HG02642 (cell line): ENCODE measurements around the gene ANKS1A.

Source experiments
- ATAC-seq: cut with Tn5 transposase; IDR thresholded peaks from one replicate; pipeline ENCODE4 v1.9.1; 2021; ENCODE audit warnings: mild to moderate bottlenecking; ENCODE audit not compliant: unreplicated experiment, poor library complexity

Gene ANKS1A

DNA sequence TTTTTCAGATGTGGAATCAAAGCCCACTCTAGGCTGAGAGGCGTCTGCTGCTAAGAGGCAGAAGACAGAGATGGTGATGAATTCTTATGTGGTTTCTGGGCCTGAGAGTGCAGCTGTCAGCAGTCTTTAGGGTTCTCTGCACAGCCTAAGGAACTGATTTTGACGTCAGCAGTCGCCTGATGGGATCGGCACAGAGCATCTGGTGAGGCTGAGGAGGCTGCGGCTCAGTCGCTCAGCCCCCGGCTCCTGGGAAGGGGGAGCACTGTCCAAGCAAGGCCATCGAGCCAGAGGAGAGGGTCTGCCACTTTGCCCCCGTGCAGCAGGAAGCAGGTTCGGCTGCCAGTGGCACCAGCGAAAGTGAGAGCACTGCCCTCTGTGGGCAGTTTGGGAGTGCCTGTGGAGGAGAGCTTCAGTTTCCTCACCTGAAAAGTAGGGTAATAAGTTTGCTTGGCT, 159.6 kb downstream of the ANKS1A start:
- no peak for ATAC-seq

GRCh38 chr6:35049156-35049735, 160.2 kb downstream of the ANKS1A start:
- ATAC-seq, result no peak

GRCh38 chr6:35049900-35050756, 161.1 kb downstream of the ANKS1A start:
- ATAC-seq, result no peak

- no peak for ATAC-seq
Measured at GRCh38 chr6:35050757-35051330, 161.8 kb downstream of the ANKS1A start.

- ATAC-seq, result no peak
Measured at GRCh38 chr6:35051396-35051795, 162.3 kb downstream of the ANKS1A start.

- ATAC-seq, result no peak
Measured at GRCh38 chr6:35051997-35052583, 163.0 kb downstream of the ANKS1A start.

DNA sequence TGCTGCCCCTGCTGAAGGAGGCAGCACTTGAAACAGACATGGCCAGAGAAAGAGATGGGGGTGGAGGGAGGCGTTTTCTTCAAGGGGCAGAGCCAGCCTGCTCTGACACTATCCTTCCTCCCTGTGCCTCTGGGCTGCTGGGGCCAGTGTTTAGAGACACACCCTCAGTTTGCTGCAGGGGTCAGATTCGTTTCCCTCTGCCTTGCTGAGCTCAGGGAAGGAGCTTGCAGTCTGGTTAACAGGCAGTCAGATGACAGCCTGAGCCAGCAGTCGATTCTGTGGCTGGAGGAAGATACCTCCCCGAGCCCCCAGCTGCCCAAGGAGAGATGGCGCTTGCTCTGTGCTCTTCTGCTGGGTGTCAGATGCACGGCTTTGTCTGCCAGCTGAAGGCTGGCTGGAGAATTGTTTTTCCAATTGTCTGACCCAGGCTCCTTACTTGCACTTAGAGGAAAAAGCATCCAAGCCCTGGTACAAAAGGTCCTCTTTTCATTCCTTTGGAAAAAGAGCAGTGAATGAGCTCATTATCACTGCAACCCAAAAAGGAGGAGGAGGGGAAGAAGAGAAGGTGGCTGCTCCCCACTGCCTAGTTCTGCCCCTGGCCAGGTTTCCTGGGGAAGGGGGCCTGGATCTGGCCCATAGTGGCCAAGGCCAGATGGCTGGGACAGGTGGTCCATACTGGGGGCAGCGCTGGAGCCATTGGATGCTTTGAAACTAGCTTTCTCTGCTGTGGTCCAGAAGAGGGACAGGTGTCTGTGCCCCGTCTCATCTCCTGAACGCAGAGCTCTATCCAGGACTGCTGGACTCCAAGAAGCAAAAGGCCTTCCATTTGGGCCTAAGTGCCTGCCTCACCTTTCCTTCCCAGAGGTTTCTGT, 163.9 kb downstream of the ANKS1A start:
- no peak for ATAC-seq

- no peak for ATAC-seq
Measured at GRCh38 chr6:35053701-35054100, 164.6 kb downstream of the ANKS1A start.

DNA sequence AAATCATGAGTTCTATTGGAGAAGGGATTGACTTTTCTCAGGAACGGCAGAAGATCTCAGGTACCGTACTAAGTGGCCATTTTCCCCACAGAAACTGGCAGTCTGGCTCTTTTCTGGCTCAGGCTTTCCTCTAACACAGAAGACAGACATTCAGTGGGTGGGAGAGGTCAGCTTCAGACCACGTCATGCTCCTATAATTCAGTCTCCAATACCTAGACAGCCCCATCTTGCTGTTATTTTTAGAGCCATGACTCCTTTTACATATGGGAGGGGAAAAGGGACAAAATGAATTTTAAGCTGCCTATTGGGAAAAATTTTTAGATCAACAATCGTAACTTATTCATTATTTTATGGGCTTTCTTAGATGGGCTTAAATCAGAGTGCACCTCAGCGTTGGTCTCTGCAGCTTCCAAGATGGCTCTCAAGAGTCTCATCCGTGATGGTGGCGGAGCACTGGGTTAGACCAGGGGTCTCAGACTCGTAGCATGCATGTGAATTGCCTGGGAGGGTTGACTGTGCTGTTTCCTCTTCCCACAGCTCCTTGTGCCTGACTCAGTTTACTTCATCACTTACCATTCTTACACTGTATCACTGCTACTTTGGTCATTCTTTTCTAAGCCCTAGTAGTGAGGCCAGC, 165.2 kb downstream of the ANKS1A start:
- ATAC-seq, result no peak

DNA sequence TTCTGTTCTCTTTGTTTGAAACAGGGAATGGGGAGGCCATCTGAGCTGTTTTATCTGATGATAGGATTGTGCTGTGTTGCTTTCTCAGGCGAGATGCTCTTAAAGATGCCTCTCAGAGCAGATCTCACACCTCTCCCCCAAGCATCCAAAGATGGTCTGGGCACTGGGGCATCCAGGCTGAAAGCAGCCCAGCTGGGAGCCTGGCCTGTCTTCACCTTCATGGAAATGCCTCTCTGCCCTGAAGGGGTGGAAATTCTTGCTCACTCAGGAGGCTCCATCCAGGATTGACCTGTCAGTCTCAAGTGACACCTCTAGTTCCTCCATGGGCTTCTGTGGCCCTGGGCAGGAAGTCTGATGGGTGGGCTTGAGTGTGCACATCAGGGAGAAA, 165.7 kb downstream of the ANKS1A start:
- no peak for ATAC-seq

GRCh38 chr6:35055891-35056290, 166.8 kb downstream of the ANKS1A start:
- ATAC-seq, result no peak

DNA sequence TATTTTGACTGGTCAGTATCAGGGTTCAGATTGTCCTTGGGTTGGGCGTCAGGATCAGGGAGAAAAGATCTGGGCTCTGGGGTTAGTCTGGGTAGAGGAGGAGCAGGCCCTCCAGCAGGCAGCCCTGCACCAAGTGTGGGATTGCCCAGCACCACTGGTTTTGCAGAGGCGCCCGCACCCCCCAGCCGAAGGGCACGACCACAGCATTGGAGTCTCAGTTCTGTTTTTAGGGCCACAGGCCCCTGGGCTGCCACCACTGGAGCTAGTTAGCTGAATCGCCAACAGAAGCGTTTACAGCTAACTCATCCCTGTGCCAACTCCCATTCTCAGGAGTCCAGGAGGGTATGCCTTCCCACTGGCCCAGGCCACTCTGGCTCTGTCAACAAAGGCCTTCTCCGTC, 167.9 kb downstream of the ANKS1A start:
- no peak for ATAC-seq

DNA sequence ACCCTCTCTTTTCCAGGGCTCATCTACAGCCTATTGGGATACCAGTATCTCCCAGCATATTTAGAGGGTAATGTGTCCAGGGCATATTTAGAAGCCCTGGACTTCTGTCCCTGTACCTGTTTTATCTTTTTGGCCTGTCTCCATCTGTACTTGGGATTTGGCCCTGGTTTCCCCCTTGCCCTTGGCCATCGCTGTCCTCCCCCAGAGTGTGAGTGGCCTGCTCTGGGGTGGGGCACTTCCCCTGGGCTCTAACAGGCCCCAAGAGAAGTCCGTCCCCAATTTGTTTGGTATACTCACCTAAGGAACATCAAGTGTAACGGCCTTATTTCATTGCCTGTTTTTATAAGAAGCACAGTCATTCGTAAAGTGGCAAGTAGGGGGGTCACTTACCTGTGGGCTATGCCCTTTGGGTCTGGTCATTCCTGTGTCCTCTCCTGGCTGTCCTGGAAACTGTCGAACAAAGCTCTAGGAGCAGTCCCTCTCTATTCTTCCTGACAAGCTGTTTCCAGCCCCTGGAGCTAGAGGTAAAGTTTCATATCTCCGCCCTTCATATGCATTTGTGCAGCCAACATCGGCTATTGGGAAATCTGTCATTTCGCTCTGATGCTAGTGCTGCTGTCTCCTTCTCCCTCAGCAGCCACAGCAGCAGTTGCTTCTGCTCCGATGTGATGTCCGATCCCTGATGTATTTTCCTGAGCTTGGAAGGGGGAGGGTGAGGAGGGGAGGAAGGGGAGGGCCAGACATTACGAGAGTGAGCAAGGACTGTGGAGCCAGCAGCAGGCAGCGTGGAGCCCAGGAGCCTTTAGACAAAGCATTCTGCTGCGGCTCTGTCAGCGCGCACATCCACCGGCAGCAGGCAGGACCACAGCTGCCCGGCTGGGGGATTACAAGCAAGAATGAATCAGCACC, 168.6 kb downstream of the ANKS1A start:
- no peak for ATAC-seq

- no peak for ATAC-seq
Measured at GRCh38 chr6:35058358-35058675, 169.3 kb downstream of the ANKS1A start.

DNA sequence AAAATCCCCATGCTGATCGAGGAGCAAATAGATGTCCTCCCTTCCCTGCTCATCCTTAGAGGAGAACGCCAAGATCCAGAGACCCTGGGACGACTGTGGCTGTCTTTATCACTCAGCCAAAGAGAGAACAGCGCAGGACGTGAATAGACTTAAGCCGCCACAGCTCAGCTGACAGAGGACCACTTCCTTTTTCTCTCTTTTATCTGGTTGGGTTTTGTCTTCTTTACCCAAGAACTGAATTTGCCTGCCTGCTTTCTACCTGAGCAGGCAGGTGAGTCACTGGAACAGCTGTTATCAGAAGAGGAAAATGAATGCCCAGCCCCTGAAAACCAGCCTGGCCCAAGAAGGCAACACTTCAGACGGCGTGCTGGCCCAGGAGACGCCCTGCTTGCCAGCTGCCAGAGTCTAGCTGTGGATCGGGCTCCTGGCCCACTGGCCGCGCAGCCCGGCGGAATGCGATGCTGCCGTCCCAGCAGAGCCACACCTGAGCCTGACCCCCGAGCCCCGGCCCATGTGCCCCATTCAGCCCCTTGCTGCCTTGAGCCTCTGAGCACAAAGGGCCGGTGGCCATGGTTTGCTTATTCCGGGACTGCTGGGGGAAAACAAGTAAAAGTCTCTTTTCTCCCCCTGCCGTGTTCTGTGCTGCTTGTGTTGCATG, 169.9 kb downstream of the ANKS1A start:
- no peak for ATAC-seq

GRCh38 chr6:35059596-35060345, 170.7 kb downstream of the ANKS1A start:
- no peak for ATAC-seq

DNA sequence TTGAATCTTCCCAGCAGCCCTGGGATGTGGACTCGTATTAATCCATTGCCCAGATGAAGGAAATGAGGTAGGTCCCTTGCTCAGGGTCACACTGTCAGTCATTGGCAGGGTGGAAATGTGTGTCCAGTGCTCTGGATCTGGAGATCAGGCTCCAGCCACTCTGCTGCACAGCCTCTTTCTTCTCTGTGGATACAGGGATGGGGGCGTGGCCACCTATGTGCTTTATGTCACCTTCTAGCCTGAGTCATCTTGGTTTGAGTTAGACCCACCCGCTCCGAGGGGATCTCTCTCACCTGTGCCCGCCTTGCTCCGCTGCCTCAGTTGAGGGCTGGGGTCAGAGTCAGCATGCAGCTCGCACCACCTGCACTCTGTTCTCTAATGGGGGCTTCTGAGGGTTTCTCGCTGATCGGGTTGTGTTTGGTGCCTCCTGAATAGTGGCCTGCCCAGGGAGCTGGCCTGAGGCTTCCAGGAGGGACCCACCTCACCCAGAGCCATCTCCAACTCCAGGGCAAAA, 172.1 kb downstream of the ANKS1A start:
- no peak for ATAC-seq
